ENCODE measurements around the gene ERMAP. TPM values are rescaled to one million over a fixed set of nuclear protein-coding genes. Genes with fewer than 3 reads are reported as not detected.

ERMAP gene
- total and polyA plus RNA-seq, 2 experiments from 2014 or later = 1.2 to 2.2 TPM

- TF ChIP-seq, protein P1, sequence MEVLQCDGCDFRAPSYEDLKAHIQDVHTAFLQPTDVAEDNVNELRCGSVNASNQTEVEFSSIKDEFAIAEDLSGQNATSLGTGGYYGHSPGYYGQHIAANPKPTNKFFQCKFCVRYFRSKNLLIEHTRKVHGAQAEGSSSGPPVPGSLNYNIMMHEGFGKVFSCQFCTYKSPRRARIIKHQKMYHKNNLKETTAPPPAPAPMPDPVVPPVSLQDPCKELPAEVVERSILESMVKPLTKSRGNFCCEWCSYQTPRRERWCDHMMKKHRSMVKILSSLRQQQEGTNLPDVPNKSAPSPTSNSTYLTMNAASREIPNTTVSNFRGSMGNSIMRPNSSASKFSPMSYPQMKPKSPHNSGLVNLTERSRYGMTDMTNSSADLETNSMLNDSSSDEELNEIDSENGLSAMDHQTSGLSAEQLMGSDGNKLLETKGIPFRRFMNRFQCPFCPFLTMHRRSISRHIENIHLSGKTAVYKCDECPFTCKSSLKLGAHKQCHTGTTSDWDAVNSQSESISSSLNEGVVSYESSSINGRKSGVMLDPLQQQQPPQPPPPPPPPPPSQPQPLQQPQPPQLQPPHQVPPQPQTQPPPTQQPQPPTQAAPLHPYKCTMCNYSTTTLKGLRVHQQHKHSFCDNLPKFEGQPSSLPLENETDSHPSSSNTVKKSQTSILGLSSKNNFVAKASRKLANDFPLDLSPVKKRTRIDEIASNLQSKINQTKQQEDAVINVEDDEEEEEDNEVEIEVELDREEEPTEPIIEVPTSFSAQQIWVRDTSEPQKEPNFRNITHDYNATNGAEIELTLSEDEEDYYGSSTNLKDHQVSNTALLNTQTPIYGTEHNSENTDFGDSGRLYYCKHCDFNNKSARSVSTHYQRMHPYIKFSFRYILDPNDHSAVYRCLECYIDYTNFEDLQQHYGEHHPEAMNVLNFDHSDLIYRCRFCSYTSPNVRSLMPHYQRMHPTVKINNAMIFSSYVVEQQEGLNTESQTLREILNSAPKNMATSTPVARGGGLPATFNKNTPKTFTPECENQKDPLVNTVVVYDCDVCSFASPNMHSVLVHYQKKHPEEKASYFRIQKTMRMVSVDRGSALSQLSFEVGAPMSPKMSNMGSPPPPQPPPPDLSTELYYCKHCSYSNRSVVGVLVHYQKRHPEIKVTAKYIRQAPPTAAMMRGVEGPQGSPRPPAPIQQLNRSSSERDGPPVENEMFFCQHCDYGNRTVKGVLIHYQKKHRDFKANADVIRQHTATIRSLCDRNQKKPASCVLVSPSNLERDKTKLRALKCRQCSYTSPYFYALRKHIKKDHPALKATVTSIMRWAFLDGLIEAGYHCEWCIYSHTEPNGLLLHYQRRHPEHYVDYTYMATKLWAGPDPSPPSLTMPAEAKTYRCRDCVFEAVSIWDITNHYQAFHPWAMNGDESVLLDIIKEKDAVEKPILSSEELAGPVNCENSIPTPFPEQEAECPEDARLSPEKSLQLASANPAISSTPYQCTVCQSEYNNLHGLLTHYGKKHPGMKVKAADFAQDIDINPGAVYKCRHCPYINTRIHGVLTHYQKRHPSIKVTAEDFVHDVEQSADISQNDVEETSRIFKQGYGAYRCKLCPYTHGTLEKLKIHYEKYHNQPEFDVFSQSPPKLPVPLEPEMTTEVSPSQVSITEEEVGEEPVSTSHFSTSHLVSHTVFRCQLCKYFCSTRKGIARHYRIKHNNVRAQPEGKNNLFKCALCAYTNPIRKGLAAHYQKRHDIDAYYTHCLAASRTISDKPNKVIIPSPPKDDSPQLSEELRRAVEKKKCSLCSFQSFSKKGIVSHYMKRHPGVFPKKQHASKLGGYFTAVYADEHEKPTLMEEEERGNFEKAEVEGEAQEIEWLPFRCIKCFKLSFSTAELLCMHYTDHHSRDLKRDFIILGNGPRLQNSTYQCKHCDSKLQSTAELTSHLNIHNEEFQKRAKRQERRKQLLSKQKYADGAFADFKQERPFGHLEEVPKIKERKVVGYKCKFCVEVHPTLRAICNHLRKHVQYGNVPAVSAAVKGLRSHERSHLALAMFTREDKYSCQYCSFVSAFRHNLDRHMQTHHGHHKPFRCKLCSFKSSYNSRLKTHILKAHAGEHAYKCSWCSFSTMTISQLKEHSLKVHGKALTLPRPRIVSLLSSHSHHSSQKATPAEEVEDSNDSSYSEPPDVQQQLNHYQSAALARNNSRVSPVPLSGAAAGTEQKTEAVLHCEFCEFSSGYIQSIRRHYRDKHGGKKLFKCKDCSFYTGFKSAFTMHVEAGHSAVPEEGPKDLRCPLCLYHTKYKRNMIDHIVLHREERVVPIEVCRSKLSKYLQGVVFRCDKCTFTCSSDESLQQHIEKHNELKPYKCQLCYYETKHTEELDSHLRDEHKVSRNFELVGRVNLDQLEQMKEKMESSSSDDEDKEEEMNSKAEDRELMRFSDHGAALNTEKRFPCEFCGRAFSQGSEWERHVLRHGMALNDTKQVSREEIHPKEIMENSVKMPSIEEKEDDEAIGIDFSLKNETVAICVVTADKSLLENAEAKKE (CRISPR knock-in tag; IDR thresholded peaks at IDR 0.05) = no peak
- TF ChIP-seq ZNF331 (CRISPR knock-in tag; IDR thresholded peaks at IDR 0.05; ENCODE audit: low read depth) (no peak), EZH2 (IDR thresholded peaks at IDR 0.05; ENCODE audit: low read depth, unreplicated experiment) (no peak)
Measured at GRCh38 chr1:42852608-42852980, 35.7 kb downstream of the ERMAP start (continued).

DNA sequence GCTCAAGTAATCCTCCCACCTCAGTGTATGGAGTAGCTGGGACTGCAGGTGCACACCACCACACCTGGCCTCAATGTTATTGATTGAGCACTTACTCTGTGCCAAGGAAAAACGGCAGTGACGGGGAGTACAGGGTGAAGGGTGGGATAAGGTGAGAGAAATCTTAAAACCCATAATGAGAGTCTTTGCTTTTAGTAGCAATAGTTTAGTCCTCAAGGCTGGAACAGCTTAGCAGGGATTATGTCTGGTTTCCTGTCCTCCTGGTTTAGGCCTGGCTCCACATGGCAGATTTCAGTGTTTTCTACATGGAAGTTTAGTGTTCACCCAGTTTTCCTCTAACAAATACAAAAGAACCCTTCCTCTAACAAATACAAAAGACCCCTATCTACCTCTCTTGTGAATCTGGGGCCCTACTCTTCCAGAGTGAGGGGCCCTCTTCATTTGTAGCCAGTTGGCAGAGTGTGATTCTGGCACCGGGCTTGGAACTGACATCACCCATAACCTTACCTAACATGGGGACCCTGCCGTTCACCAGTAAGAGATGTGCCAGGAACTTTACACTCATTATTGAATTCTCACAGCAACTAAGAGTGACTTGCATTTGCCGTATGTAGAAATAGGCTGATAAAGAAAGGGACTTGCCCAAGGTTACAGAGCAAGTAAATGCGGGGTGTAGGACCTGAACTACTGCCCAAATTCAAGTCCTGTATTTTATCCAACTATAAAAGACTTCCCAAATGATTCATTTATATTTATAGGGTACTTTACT is 36.4 kb downstream of the ERMAP start:
- H3K9me3 Mint-ChIP-seq = no peaks in the 10 kb centered on the region; the same call in 1 of the 3 replicates
- peaks cover 39% of the 10 kb centered on the region for H3K36me3 Mint-ChIP-seq (ENCODE audit: low read depth)
- ATAC-seq = no peak

More for the DNA sequence above, 36.4 kb downstream of the ERMAP start:
- Mint-ChIP-seq H3K27me3 (ENCODE audit: insufficient read depth, low read depth, poor library complexity) (peaks cover 7% of the 10 kb centered on the region), H3K4me1 (peaks cover 3% of the 10 kb centered on the region; the same call in 2 of the 3 replicates), H3K4me3 (no peak overlapping the region), H3K27ac (no peak overlapping the region)
- H3K4me3 ChIP-seq = no peak overlapping the region
- H3K79me2 ChIP-seq (replicated peaks; ENCODE audit: insufficient read depth) = peaks cover 11% of the 10 kb centered on the region; the same call in 1 of the 2 replicates
- TF ChIP-seq ZNF331 (CRISPR knock-in tag; IDR thresholded peaks at IDR 0.05; ENCODE audit: low read depth) = no peak
- TF ChIP-seq, protein P2, sequence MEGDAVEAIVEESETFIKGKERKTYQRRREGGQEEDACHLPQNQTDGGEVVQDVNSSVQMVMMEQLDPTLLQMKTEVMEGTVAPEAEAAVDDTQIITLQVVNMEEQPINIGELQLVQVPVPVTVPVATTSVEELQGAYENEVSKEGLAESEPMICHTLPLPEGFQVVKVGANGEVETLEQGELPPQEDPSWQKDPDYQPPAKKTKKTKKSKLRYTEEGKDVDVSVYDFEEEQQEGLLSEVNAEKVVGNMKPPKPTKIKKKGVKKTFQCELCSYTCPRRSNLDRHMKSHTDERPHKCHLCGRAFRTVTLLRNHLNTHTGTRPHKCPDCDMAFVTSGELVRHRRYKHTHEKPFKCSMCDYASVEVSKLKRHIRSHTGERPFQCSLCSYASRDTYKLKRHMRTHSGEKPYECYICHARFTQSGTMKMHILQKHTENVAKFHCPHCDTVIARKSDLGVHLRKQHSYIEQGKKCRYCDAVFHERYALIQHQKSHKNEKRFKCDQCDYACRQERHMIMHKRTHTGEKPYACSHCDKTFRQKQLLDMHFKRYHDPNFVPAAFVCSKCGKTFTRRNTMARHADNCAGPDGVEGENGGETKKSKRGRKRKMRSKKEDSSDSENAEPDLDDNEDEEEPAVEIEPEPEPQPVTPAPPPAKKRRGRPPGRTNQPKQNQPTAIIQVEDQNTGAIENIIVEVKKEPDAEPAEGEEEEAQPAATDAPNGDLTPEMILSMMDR (conservative IDR thresholded peaks at IDR 0.05; ENCODE audit: low read depth in 2 of 2) = no peak
- no peak for TF ChIP-seq EZH2 (IDR thresholded peaks at IDR 0.05; ENCODE audit: low read depth, unreplicated experiment)
- TF ChIP-seq CREB1 (CRISPR knock-in tag; IDR thresholded peaks at IDR 0.05; ENCODE audit: low read depth) = no peak
- no peak for TF ChIP-seq POLR2AphosphoS5 (IDR thresholded peaks at IDR 0.05; ENCODE audit: low read depth)
- TF ChIP-seq ZNF114 (CRISPR knock-in tag; IDR thresholded peaks at IDR 0.05) = no peak
- TF ChIP-seq REST (IDR thresholded peaks at IDR 0.05; ENCODE audit: unreplicated experiment) = no peak
- H3K4me1 ChIP-seq (ENCODE audit: insufficient read depth) = peaks cover 3% of the 10 kb centered on the region
- H3K4me2 ChIP-seq = no peak overlapping the region
- no peaks in the 10 kb centered on the region for H3K27me3 ChIP-seq (ENCODE audit: insufficient read depth)
- H3K9me2 ChIP-seq (ENCODE audit: insufficient read depth) = no peaks in the 10 kb centered on the region; the same call in 1 of the 2 replicates
- no peak overlapping the region; the same call in 1 of the 2 replicates for H3K27ac ChIP-seq (ENCODE audit: low read depth)
- H3F3A ChIP-seq (replicated peaks; ENCODE audit: low read depth) = no peaks in the 10 kb centered on the region
- H4K20me1 ChIP-seq (replicated peaks; ENCODE audit: insufficient read depth) = 0 out of 2 replicates have a peak, but pooled peaks cover 3% of the 10 kb centered on the region
- no peak for DNase-seq (ENCODE audit: low spot score)
- H2AFZ ChIP-seq = no peak overlapping the region
- H3K36me3 ChIP-seq (ENCODE audit: insufficient read depth) = peaks cover 14% of the 10 kb centered on the region; the same call in 1 of the 2 replicates

All from GM23338 (cell line).